Measurements from ENCODE around the gene WDR90.

The WDR90 gene

DNA sequence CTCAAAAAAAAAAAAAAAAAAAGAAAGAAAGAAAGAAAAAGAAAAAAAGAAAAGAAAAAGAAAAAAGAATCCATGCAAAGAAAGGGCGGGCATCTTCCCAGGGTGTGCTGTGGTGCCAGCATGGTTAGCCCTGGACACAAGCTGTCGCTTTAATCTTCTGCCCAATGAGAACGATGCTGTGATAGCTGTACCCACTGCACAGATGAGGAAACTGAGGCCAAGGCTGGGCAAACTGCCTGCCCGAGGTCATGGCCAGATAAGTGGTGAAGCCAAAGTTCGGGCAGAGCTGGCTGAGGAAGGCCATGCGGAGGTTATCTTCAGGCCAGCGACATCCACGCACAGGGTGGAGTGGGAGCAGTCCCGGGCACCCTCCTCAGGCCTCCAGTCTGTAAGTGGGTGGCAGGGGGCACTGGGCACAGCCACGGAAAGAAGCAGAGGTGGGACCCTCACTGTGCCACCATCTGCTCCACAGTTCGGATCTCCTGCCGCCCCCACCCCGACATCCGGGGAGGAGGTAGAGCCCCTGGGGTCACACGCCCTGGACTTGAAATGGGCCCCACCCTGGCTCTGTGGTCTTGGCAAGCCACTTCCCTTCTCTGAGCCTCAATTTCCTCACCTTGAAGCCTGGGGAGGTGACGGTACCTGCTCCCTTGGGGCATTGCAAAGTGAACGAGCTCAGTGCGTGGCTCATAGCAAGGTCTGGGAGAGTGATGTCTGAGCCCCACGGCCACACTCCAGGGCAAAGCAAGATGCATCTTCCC, 49.9 kb downstream of the WDR90 start:
- Histone ChIP-seq H3K9ac (ENCODE audit: low read depth, low read length, poor library complexity, severe bottlenecking) (no peak overlapping the region), H3K4me3 (ENCODE audit: low read length, poor library complexity, severe bottlenecking) (no peak overlapping the region), H3K4me1 (ENCODE audit: insufficient read depth, low read length, poor library complexity, severe bottlenecking) (no peaks in the 10 kb centered on the region), H2AFZ (ENCODE audit: low read length) (no peak overlapping the region), H3K79me2 (ENCODE audit: insufficient read depth, low read length) (no peaks in the 10 kb centered on the region), H3K9me3 (ENCODE audit: insufficient read depth, low read depth, low read length) (no peaks in the 10 kb centered on the region), H3F3A (ENCODE audit: low read depth) (no peaks in the 10 kb centered on the region), H3K4me2 (ENCODE audit: low read depth, low read length, poor library complexity, severe bottlenecking) (no peak overlapping the region), H3K9me2 (replicated peaks; ENCODE audit: low read depth, low read length) (no peaks in the 10 kb centered on the region), H4K20me1 (ENCODE audit: insufficient read depth, low read length, poor library complexity, severe bottlenecking) (no peaks in the 10 kb centered on the region), H3K36me3 (ENCODE audit: insufficient read depth, low read length) (no peaks in the 10 kb centered on the region), H3K27me3 (ENCODE audit: insufficient read depth, low read length, poor library complexity, severe bottlenecking) (no peaks in the 10 kb centered on the region)
- TF ChIP-seq, protein P1, sequence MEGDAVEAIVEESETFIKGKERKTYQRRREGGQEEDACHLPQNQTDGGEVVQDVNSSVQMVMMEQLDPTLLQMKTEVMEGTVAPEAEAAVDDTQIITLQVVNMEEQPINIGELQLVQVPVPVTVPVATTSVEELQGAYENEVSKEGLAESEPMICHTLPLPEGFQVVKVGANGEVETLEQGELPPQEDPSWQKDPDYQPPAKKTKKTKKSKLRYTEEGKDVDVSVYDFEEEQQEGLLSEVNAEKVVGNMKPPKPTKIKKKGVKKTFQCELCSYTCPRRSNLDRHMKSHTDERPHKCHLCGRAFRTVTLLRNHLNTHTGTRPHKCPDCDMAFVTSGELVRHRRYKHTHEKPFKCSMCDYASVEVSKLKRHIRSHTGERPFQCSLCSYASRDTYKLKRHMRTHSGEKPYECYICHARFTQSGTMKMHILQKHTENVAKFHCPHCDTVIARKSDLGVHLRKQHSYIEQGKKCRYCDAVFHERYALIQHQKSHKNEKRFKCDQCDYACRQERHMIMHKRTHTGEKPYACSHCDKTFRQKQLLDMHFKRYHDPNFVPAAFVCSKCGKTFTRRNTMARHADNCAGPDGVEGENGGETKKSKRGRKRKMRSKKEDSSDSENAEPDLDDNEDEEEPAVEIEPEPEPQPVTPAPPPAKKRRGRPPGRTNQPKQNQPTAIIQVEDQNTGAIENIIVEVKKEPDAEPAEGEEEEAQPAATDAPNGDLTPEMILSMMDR (conservative IDR thresholded peaks at IDR 0.05; ENCODE audit: low read length): no peak
- no peak for TF ChIP-seq EZH2phosphoT487 (IDR thresholded peaks at IDR 0.05; ENCODE audit: borderline replicate concordance)

DNA sequence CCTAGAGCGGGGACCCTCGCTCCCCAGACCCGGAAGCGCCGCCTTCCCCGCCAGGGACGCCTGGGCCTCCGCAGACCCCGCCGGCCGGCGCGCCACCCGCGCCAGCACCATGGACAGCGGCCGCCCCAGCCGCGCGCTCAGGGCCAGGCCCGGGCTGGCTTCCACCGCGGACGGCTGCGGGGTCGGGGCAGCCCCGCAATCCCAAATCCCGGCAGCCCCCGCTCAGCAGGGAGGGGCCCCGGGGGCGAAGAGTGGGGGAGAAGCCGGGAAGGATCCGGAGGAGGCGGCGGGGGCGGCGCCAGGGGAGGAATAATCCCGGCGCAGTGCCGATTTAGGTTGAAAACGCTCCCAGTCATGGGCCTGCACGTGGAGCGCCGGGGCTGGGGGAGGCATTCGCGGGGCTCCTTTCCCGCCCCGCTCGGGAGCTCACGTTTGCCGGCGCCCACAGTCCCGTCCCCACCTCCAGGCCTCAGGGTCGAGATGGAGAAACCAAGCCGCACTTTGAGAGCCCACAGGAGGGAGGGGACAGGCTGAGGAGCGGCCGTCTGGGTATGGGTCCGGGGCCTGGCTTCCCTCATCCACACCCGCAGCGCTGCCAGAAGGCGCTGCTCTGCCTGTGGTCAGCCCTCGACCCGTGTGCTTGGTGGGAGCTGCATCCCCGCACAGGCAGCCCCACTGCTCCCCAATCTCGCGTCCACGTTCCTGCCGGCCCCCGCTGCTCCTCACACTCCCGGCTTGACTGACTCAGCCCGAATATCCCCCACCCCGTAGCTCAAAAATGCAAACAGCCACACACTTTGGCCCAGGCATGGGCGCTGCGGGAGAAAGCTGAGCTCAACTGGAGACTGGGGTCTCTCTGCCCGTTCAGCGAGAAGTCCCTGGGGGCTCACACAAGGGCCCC, 51.8 kb downstream of the WDR90 start:
- H3F3A ChIP-seq (ENCODE audit: low read depth): no peaks in the 10 kb centered on the region
- no peaks in the 10 kb centered on the region for H3K36me3 ChIP-seq (ENCODE audit: insufficient read depth, low read length)
- no peaks in the 10 kb centered on the region for H4K20me1 ChIP-seq (ENCODE audit: insufficient read depth, low read length, poor library complexity, severe bottlenecking)
- H3K4me1 ChIP-seq (ENCODE audit: insufficient read depth, low read length, poor library complexity, severe bottlenecking): no peaks in the 10 kb centered on the region
- H3K4me3 ChIP-seq (ENCODE audit: low read length, poor library complexity, severe bottlenecking): no peak overlapping the region
- no peak overlapping the region for H3K9ac ChIP-seq (ENCODE audit: low read depth, low read length, poor library complexity, severe bottlenecking)
- H2AFZ ChIP-seq (ENCODE audit: low read length): no peak overlapping the region
- TF ChIP-seq EZH2phosphoT487 (IDR thresholded peaks at IDR 0.05; ENCODE audit: borderline replicate concordance): no peak
- TF ChIP-seq, protein P1 (conservative IDR thresholded peaks at IDR 0.05; ENCODE audit: low read length): no peak
- no peaks in the 10 kb centered on the region for H3K27me3 ChIP-seq (ENCODE audit: insufficient read depth, low read length, poor library complexity, severe bottlenecking)
- H3K4me2 ChIP-seq (ENCODE audit: low read depth, low read length, poor library complexity, severe bottlenecking): no peak overlapping the region
- no peaks in the 10 kb centered on the region for H3K9me2 ChIP-seq (replicated peaks; ENCODE audit: low read depth, low read length)
- H3K9me3 ChIP-seq (ENCODE audit: insufficient read depth, low read depth, low read length): no peaks in the 10 kb centered on the region
- no peaks in the 10 kb centered on the region for H3K79me2 ChIP-seq (ENCODE audit: insufficient read depth, low read length)

DNA sequence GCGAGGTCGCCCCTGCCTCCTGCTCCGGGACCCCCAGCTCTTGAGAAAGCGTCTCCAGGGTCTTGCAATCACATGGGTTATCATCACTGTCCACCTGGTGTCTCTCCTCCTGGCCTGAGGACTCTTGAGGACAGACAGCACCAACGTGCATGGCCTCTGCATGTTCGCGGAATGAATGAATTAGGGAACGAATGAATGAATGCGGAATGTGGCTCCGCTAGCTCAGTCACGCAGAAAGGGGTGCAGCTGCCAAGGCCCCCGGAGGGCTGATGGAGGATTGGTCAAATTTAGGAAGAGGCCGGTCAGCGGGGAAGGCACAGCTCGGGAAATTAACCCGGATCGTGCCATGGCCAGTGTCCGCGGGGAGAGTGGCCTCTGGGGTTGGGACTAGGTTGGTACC, 53.2 kb downstream of the WDR90 start:
- Histone ChIP-seq H2AFZ (ENCODE audit: low read length) (no peak overlapping the region), H3K36me3 (ENCODE audit: insufficient read depth, low read length) (no peaks in the 10 kb centered on the region), H3K9ac (ENCODE audit: low read depth, low read length, poor library complexity, severe bottlenecking) (no peak overlapping the region), H3K27me3 (ENCODE audit: insufficient read depth, low read length, poor library complexity, severe bottlenecking) (no peaks in the 10 kb centered on the region), H3K4me2 (ENCODE audit: low read depth, low read length, poor library complexity, severe bottlenecking) (no peak overlapping the region), H3K4me3 (ENCODE audit: low read length, poor library complexity, severe bottlenecking) (no peak overlapping the region), H3K9me3 (ENCODE audit: insufficient read depth, low read depth, low read length) (no peaks in the 10 kb centered on the region), H3K79me2 (ENCODE audit: insufficient read depth, low read length) (no peaks in the 10 kb centered on the region), H3F3A (ENCODE audit: low read depth) (no peaks in the 10 kb centered on the region), H4K20me1 (ENCODE audit: insufficient read depth, low read length, poor library complexity, severe bottlenecking) (no peaks in the 10 kb centered on the region), H3K9me2 (replicated peaks; ENCODE audit: low read depth, low read length) (no peaks in the 10 kb centered on the region), H3K4me1 (ENCODE audit: insufficient read depth, low read length, poor library complexity, severe bottlenecking) (no peaks in the 10 kb centered on the region)
- no peak for TF ChIP-seq EZH2phosphoT487 (IDR thresholded peaks at IDR 0.05; ENCODE audit: borderline replicate concordance)
- TF ChIP-seq, protein P1 (conservative IDR thresholded peaks at IDR 0.05; ENCODE audit: low read length): no peak
